HPDE6-E6E7 (cell line): ENCODE results near the gene TNPO1.

ENCODE experiments used
- DNase-seq: peaks from one replicate; pipeline ENCODE4 v3.0.0; 2011; ENCODE audit warnings: missing footprints; ENCODE audit errors: extremely low spot score

The TNPO1 gene

DNA sequence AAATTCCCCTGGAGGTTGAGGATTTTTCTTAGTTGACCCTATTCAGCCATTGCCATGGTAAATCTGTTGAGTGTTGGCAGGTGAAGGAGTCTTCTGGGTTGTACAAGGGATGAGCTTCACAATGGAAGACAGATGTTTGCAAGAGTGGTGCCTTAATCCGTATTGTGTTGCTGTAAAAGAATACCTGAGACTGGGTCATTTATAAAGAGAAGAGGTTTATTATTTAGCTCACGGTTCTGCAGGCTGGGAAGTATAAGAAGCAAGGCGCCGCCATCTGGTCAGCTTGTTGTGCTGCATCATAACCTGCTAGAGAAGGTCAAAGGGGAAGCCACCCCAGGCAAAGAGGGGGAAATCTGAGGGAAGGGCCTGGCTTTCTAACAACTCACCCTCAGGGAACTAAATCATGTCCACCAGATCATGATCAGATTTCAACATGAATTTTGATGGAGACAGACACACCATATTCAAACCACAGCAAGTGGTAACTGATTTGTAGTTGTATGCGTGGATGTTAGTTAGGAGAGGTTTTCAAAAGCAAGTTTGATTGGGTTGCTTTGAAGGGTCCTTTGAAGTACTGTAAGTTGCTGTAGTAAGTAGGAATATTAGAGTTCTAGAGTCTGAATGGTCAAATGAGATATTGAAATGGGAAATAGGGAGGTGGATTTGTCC lies 2.5 kb downstream of the TNPO1 start:
- DNase-seq, result no peak

GRCh38 chr5:72821776-72822175 lies 5.3 kb downstream of the TNPO1 start:
- no peak for DNase-seq

- DNase-seq, result no peak
Observed at GRCh38 chr5:72822944-72823343, 6.5 kb downstream of the TNPO1 start.

DNA sequence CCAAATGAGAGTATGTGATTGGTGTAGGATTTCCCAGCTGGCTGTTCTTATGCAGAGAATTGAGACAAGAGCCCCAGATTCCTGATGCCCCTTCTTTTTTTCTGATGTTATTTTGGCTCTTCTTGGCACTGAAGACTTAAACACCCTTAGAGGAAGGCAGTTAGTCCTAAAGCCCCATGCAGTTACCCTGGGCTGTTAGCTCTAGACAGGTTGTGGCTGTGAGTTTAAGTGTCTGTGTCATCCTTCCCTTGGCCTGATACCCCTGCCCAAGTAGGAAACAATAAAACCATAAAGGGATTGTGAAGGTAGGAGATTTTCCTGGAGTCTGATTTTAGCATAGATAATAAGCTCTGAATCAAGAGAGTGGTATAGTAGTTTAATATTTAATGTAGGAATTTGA lies 13.2 kb downstream of the TNPO1 start:
- no peak for DNase-seq

GRCh38 chr5:72830362-72830761 lies 13.9 kb downstream of the TNPO1 start:
- DNase-seq, result no peak

DNA sequence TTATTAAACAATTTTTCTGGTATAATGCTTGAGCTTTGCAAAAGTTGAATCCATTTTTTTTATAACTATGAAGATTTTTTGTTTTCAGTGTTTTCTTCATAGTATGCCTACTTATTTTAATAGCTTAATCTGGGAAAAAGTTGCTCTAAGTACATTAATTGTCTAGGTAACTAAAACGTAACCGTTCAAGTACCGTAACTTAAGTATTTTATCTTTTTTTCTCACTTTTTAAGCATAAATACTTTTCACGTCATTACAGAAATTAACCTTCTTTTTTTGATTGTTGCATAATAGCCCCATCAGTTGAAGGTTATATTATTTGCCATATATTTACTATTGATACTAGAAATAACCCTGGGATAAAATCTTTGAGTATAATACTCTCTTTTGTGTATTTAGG lies 15.2 kb downstream of the TNPO1 start:
- no peak for DNase-seq

GRCh38 chr5:72834924-72835323 lies 18.5 kb downstream of the TNPO1 start:
- no peak for DNase-seq

GRCh38 chr5:72835633-72836032 lies 19.2 kb downstream of the TNPO1 start:
- DNase-seq, result no peak

GRCh38 chr5:72836810-72837209 lies 20.3 kb downstream of the TNPO1 start:
- no peak for DNase-seq

DNA sequence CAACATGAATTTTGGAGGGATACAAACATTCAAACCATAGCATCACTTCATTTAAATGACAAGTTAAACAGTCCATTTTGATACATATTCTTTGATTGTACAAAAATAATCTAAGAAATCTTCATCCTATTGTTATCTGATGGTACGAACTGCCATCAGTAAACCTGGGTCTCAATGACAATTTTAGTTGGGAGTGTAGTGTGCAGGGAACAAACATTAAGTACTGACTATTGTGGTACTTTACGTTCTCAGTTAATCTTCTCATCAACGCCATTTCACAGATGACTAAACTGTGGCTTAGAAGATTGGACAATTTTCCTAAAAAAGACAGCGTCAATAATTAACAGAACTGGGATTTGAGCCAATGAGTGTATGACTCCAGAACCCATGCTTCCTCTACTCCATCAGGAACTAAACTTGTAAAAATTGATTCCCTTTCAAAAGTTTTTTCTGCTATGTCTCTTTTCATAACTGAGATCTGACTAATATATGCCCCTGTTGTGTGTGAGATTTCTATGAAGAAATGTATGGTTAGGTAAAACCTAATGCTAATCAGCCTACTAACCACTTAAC lies 21.1 kb downstream of the TNPO1 start:
- DNase-seq, result no peak

DNA sequence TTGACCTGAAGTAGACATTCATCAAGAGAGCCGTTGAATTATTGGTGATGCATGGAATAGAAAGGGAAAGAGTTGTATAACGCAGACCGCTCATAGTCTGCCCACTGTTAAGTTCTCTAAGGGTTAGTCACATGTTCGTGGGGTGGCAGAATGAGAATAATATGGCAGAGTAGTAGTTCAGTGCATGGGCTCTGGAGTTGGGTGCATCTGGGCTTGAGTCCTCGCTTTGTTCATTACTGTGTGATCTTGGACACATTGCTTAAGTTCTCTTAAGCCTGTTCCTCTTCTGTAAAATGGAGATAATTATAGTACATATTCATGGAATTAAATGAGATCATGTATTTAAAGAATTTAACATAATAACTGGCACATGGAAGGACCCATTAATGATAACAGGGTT lies 23.6 kb downstream of the TNPO1 start:
- DNase-seq, result no peak

DNA sequence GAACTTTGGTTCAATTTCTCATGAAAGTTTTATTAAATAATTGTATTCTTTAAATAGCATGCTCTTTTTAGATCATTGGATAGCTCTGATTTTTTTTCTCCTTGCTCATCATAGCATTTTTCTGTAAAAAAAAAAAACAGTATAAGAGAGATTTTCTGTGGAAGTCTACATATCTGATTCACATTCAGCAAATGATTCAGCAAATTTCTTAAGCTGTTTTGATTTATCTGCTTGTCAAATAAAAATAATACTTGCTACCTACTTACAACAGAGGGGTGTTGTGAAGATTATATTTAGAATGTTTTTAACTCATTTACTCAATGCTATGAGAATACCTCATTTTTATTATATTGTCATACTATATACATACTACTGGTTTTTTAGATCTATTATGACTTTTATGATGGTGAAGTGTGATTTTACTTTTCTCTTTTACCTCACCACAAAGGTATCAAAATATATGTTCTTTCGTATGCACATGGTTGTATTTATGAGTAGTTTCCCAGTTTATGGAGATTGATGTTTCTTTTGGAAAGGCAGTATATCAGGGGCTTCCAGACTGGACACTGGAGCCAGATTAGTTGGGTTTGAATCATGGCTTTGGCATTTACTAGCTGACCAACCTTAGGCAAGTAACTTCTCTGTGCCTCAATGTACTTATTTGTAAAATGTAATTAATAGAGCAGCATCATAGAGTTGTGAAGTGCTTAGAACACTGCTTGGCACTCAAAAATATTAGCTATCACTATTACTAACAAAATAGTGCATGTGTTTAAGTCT lies 25.5 kb downstream of the TNPO1 start:
- DNase-seq, result no peak

GRCh38 chr5:72842816-72843215 lies 26.4 kb downstream of the TNPO1 start:
- DNase-seq, result peak; percentile 26

DNA sequence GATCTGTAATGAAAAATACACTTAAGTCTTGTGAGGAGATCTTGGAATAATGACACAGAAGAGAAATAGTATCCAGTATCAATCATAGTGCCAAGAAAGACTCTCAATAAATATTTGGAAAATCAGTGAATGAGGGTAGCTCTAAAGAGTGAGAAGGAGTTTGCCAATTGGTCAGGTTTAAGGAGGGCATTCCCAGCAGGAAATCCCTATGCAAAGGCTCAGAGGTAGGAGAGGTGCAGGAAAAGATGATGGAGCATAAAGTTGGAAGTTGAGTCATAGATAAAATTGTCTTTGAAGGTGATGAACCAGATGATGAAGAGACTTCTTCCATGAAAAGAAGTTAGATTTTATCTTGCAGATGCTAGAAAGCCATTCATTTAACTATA lies 27.8 kb downstream of the TNPO1 start:
- no peak for DNase-seq

- no peak for DNase-seq
Observed at GRCh38 chr5:72845889-72846288, 29.4 kb downstream of the TNPO1 start.

- DNase-seq, result no peak
Observed at GRCh38 chr5:72846483-72846882, 30.0 kb downstream of the TNPO1 start.

DNA sequence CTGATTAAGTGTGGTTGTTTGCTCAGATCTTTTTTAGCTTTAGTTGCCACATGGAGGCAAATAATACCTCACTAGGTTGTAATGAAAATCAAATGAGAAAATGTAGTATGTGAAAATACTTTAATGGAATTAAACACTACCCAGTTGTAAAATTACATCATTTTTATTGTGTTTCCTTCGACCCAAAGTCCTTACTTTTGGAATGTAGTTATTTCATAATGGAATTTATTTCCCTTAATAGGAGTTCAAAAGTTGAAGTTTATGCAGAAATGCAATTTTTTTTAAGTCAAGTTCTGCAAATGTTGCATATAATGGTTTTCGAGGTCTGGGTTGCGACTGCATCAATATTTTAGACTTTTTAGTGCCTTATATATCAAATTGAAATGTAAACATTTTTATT lies 31.0 kb downstream of the TNPO1 start:
- no peak for DNase-seq

- DNase-seq, result peak; percentile 72
Observed at GRCh38 chr5:72847989-72848473, 31.6 kb downstream of the TNPO1 start.

DNA sequence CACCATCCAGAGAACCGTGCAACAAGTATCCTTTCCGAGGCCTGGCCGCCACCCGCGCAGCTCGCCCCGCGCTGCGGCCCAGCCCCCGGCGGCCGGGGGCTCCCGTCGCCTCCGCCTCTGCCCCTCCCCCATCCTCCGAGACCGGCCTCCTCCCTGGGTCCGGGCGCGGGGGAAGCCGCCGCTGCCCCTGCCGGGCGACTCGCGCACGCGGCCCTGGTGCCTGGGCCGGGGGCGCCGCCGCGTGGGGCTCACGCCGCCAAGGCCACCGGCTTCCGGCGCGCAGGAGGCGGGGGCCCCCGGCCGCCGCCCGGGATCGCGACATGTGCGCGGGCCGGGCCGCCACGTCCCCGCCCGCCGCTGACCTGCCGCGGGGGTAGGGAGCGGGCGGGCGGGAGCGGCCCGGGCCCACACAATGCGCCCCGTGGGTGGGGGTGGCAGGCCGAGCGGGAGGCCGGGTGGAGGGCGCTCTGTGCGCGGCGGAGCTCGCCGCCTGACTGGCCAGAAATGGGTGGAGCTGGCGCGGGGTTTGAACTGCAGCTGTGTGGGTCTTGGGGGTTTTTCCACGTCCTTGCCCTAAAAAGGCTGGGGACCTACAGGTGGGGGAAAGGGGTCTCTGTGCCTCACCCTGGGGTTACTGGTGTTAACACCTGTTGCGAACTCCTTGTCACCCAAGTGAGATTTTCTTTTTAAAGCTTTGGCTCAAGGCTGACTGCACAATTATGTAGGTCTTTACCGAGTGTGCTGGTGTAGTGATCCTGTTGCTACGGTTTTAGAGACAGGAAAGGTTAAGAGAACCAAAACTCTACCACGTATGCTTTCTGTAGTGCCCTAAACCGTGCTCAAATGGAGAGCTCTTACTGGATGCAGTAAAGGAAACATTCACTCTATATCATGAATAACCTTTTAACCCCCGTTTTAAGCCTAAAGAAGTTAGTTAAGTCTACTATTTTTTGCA lies 32.3 kb downstream of the TNPO1 start:
- DNase-seq, result peak; percentile 13

DNA sequence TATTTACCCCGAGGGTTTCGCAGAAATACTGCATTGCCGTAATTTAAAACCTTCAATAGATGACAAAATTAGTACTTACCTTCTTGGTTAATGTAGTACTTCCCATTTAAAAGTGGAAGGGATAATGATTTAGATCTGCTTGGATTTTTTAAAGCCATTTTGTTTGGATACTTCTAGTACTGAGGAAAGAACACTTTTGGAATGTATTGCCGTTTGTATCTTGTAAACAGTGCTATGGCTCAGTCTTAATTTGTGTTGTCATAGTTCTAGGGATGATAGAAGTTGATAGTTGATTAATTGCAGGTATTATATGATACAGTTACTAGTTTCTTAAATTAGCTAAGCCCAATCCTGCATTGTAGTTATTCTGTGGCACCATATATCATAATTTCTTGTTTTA lies 33.1 kb downstream of the TNPO1 start:
- no peak for DNase-seq

DNA sequence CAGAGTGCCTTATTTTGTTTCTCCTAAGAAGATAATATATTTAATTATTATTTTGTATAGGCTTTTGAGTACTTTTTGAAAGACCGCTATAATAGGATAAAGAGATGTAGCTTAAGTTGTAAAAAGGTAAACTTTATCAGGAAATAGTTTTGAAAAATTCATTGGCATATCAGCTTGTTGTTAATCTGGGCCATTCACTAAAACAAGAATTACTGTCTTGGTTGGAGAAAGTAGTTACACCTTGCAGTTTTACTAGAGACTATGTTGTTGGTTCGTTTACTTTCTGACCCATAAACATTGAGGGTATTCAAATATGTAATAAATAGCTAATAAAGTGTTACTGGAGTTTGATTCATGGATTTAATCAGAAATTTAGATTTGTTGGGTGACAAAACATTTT lies 33.7 kb downstream of the TNPO1 start:
- DNase-seq, result no peak

DNA sequence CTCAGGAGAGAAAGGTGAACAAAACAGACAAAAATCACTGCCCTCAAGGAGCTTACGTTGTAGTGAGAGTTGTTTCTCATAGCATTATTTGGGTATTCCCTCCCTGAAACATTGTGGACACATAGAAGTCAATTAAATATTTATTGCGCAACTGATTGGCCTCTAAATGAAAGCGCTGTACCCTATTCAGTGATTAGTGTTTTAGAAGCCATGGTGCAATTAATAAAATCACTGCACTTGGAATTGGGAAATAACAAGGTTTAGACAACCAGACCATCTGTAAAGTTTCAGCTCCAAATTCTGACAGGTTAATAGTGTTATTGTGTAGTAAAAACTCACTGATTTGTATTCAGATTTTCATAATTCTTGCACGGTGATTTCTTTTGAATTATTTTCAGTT lies 35.9 kb downstream of the TNPO1 start:
- no peak for DNase-seq
